Karpas-422 (cell line): ENCODE data around the gene CTBP1. TPM values are rescaled to one million over a fixed set of nuclear protein-coding genes. Genes with fewer than 3 reads are reported as not detected.
"Not testable (repeated sequence)": the region's sequence is repeated elsewhere in the genome, so short reads cannot be mapped to it uniquely, and the experiment has no call there.

Experiments used
- DNase-seq: peaks from one replicate; pipeline ENCODE4 v3.0.0-alpha.2; 2015
- H2AFZ ChIP-seq: fragments of 200-600 bp; sonication (generic); 2 replicates; pipeline ENCODE4 v1.6.1; 2014; ENCODE audit warnings: antibody characterized with exemption, low read length, mixed read lengths
- H3K27ac ChIP-seq: fragments of 200-600 bp; sonication (generic); 2 replicates; pipeline ENCODE4 v1.5.1; 2014; ENCODE audit warnings: mild to moderate bottlenecking, low read length, moderate library complexity
- H3K27me3 ChIP-seq: fragments of 200-600 bp; sonication (generic); 2 replicates; pipeline ENCODE4 v1.6.1; 2014; ENCODE audit warnings: low read length, mixed read lengths
- H3K36me3 ChIP-seq: fragments of 200-600 bp; sonication (generic); 2 replicates; pipeline ENCODE4 v1.6.1; 2014; ENCODE audit warnings: low read length, mixed read lengths; ENCODE audit not compliant: insufficient read depth
- H3K4me1 ChIP-seq: fragments of 200-600 bp; sonication (generic); 2 replicates; pipeline ENCODE4 v1.6.1; 2014; ENCODE audit warnings: mild to moderate bottlenecking, low read length, mixed read lengths
- H3K4me2 ChIP-seq: fragments of 200-600 bp; sonication (generic); 2 replicates; pipeline ENCODE4 v1.6.1; 2014; ENCODE audit warnings: low read length, low read depth, mild to moderate bottlenecking; ENCODE audit not compliant: poor library complexity, severe bottlenecking
- H3K4me3 ChIP-seq: fragments of 200-600 bp; sonication (generic); 2 replicates; pipeline ENCODE4 v1.5.1; 2014; ENCODE audit warnings: mild to moderate bottlenecking, antibody characterized with exemption, low read length, mixed read lengths
- H3K79me2 ChIP-seq: fragments of 200-600 bp; sonication (generic); 2 replicates; pipeline ENCODE4 v1.6.1; 2014; ENCODE audit warnings: mild to moderate bottlenecking, low read length, mixed read lengths
- H3K9ac ChIP-seq: fragments of 200-600 bp; sonication (generic); 2 replicates; pipeline ENCODE4 v1.6.0; 2014; ENCODE audit warnings: low read length
- H3K9me2 ChIP-seq: fragments of 200-600 bp; sonication (generic), shearing (Covaris generic); replicated peaks from 2 replicates; pipeline ENCODE4 v1.6.0; 2014; ENCODE audit warnings: mild to moderate bottlenecking, low read length, moderate library complexity; ENCODE audit not compliant: insufficient read depth
- H3K9me3 ChIP-seq: fragments of 300-700, 200-600 bp; sonication (generic); 2 replicates; pipeline ENCODE4 v1.6.1; 2014; ENCODE audit warnings: low read length, mixed read lengths
- H4K20me1 ChIP-seq: fragments of 200-600 bp; sonication (generic); 2 replicates; pipeline ENCODE4 v1.6.1; 2014; ENCODE audit warnings: mild to moderate bottlenecking, antibody characterized with exemption, low read length, low read depth; ENCODE audit not compliant: insufficient read depth
- total RNA-seq: library from RNA; depleted of rRNA; stranded (reverse); fragments of >200 nt; shearing (Covaris generic); gene quantifications from 2 replicates; pipeline ENCODE4 v1.2.3, GENCODE V29; 2014; ENCODE audit warnings: low replicate concordance

CTBP1 gene
- total RNA-seq, 1 experiment from 2014 or later = 86.9 TPM

DNA sequence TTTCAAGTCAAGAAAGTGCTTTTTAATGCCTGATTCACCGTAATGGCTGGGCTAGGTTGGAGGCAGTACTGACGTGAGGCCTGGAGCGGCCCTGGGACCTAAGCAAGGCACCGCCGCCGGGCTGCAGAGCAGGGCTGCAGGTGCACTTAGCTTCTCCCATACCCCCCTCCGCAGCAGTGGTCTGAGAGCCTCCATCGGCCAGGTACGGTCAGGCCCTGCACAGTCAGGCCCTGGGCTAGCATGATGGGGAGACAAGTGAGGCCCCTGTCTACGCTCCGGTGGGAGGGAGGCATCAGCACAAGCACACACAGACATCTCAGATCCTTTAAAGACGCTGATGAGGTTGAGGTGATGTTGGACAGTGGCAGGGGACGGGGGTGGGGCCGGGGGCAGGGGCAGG lies 45.5 kb upstream of the CTBP1 start:
- Histone ChIP-seq H2AFZ (no peak overlapping the region), H3K9ac (no peak overlapping the region), H3K9me3 (no peaks in the 10 kb centered on the region), H3K27ac (no peak overlapping the region), H3K27me3 (no peaks in the 10 kb centered on the region), H3K36me3 (peaks cover 4% of the 10 kb centered on the region; the same call in 1 of the 2 replicates), H3K4me3 (no peak overlapping the region), H3K9me2 (no peaks in the 10 kb centered on the region), H3K4me2 (no peak overlapping the region), H4K20me1 (peaks cover 48% of the 10 kb centered on the region), H3K4me1 (peaks cover 34% of the 10 kb centered on the region), H3K79me2 (peaks cover 87% of the 10 kb centered on the region)
- no peak for DNase-seq

DNA sequence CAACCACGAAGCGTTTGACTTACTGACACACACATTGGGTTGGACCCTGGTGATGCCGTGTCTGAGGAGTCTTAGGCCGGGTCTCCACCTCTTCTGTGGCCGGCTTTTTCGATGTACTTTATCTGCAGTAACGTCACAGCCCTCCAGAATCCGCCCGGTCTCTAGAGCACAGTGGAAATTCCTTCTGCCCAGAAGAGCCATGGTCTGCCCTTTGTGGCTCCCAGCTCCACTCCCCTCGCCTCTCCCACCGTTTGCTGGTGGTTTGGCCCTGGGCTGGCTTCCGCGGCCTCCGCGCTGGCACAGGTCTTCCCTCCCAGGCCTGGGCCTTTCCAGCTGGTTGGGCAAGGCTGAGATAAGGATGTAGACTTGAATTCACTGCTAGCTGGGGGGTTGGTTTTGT lies 45.1 kb upstream of the CTBP1 start:
- no peak overlapping the region for H3K4me3 ChIP-seq
- H3K9ac ChIP-seq = peak overlapping the region; percentile 21
- H3K27me3 ChIP-seq = no peaks in the 10 kb centered on the region
- no peak overlapping the region for H3K27ac ChIP-seq
- H3K4me2 ChIP-seq = peak overlapping the region; percentile 47
- H2AFZ ChIP-seq = no peak overlapping the region
- H3K9me2 ChIP-seq = no peaks in the 10 kb centered on the region
- H3K9me3 ChIP-seq = no peaks in the 10 kb centered on the region
- H3K79me2 ChIP-seq = peaks cover 83% of the 10 kb centered on the region
- peaks cover 48% of the 10 kb centered on the region for H4K20me1 ChIP-seq
- 0 out of 2 replicates have a peak, but pooled peaks cover under 1% of the 10 kb centered on the region for H3K36me3 ChIP-seq
- no peak for DNase-seq
- peaks cover 37% of the 10 kb centered on the region for H3K4me1 ChIP-seq

DNA sequence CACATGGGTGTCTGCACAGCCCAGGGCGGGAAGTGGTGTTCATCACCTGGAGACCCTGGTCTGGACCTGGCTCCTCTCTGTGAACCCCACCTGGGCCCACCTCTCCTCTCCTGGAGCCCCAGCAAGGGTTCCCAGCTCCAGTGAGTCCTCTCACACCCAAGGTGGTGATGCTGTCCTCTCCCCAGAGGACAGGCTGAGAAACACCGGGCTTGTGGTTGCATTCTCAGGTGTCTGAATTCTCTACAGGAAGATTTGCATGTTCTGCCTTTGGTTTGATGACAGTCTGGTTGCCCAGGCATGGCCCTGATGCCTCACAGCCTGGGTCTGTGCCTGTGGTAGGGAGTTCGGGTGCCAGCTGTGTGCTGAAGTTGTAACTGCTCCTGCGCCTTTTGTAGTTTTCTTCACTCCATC lies 44.6 kb upstream of the CTBP1 start:
- peak overlapping the region; percentile 21 for H3K9ac ChIP-seq
- H3K9me3 ChIP-seq = no peaks in the 10 kb centered on the region
- no peaks in the 10 kb centered on the region for H3K27me3 ChIP-seq
- H3K4me3 ChIP-seq = no peak overlapping the region
- H3K4me2 ChIP-seq = peak overlapping the region; percentile 47
- peak; percentile 65 for DNase-seq
- no peaks in the 10 kb centered on the region for H3K9me2 ChIP-seq
- H3K36me3 ChIP-seq = no peaks in the 10 kb centered on the region
- H3K4me1 ChIP-seq = peaks cover 41% of the 10 kb centered on the region
- H3K79me2 ChIP-seq = peaks cover 80% of the 10 kb centered on the region
- peaks cover 48% of the 10 kb centered on the region for H4K20me1 ChIP-seq
- H2AFZ ChIP-seq = no peak overlapping the region
- no peak overlapping the region for H3K27ac ChIP-seq

DNA sequence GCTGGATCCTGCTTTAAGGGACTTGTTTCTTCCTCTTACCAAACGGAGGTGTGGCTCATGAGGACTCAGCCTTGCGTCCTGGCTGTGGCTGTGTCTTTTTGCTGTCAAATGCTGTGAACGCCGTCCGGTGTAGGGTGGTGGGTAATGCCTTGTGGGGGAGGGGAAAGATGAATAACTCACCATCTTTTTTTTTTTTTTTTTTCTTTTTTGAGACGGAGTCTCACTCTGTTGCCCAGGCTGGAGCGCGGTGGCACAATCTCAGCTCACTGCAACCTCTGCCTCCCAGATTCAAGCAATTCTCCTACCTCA lies 43.7 kb upstream of the CTBP1 start:
- not testable (repeated sequence) for H3K9me3 ChIP-seq, H3K4me2 ChIP-seq, H2AFZ ChIP-seq, H3K9me2 ChIP-seq, H3K27ac ChIP-seq, H3K36me3 ChIP-seq, H3K4me3 ChIP-seq, H3K9ac ChIP-seq, H3K27me3 ChIP-seq, DNase-seq
- Histone ChIP-seq H3K79me2 (peaks cover 72% of the 10 kb centered on the region), H3K4me1 (peaks cover 43% of the 10 kb centered on the region), H4K20me1 (peaks cover 44% of the 10 kb centered on the region)

DNA sequence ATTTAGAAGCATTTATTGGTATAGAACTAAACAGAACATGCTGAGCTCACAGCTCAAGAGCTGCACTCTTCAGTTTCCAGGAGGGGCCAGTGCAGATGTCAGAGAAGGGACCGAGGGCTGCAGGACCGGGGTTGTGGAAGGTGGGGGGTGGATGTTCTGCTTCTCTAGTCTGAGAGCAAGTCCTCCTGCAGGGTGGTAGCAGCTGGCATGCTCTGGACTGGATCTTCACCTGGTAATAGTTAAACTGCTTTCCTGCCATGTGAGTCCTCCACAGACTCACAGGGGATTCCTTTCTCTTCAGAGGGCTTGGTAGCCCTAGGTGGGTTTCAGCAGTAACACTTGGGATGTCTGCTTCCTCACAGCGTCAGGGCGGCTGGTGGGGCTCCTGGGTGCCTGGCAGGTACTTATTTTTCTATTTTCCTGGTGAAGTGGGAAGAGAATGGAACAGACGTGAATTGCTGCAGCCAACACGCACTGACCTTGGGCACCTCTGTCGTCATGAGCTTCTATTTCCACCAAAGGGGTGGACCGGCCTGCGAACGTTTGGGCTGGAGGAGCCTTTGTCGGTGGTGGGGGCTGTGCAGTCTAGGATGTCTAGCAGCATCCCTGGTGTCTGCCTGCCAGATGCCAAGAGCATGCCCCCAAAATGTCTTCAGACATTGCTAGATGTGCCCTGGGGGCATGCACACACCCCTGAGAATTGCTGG lies 43.2 kb upstream of the CTBP1 start:
- no peak overlapping the region for H3K27ac ChIP-seq
- peak overlapping the region; percentile 88 for H3K4me2 ChIP-seq

DNA sequence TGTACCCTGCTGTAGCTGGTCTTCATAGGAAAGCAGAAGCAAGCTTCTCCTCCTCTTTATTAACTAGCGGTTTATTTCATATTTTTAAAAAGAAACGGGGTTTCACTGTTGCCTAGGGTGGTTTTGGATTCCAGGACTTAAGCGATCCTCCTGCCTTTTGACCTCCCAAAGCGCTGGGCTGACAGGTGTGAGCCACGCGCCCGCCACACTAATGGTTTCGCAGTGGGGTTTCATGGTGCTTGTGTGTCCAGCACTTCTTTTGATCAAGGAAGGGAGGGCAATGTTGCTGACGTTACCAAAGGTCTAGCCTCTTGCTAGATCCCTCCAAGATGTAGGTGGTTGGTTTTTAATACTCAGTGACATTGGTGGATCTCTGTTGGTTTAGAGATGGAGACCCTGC lies 42.2 kb upstream of the CTBP1 start:
- Histone ChIP-seq H3K27ac (no peak overlapping the region), H3K79me2 (peaks cover 58% of the 10 kb centered on the region), H3K4me3 (peak overlapping the region; percentile 99), H3K4me1 (peaks cover 43% of the 10 kb centered on the region), H3K27me3 (no peaks in the 10 kb centered on the region), H3K9me3 (0 out of 2 replicates have a peak, but pooled peaks cover 2% of the 10 kb centered on the region), H4K20me1 (peaks cover 38% of the 10 kb centered on the region), H3K4me2 (peak overlapping the region; percentile 88), H3K36me3 (no peaks in the 10 kb centered on the region), H3K9me2 (no peaks in the 10 kb centered on the region), H3K9ac (peak overlapping the region; percentile 97), H2AFZ (no peak overlapping the region)
- DNase-seq = no peak

More for the DNA sequence above, 43.2 kb upstream of the CTBP1 start:
- H3K4me1 ChIP-seq = peaks cover 43% of the 10 kb centered on the region
- H3K79me2 ChIP-seq = peaks cover 67% of the 10 kb centered on the region
- peak overlapping the region; percentile 97; the same call in 1 of the 2 replicates for H3K9ac ChIP-seq
- no peaks in the 10 kb centered on the region for H3K27me3 ChIP-seq
- H3K36me3 ChIP-seq = no peaks in the 10 kb centered on the region
- peaks cover 44% of the 10 kb centered on the region for H4K20me1 ChIP-seq
- no peaks in the 10 kb centered on the region for H3K9me3 ChIP-seq
- no peaks in the 10 kb centered on the region for H3K9me2 ChIP-seq
- H2AFZ ChIP-seq = no peak overlapping the region
- no peak overlapping the region for H3K4me3 ChIP-seq
- no peak for DNase-seq

DNA sequence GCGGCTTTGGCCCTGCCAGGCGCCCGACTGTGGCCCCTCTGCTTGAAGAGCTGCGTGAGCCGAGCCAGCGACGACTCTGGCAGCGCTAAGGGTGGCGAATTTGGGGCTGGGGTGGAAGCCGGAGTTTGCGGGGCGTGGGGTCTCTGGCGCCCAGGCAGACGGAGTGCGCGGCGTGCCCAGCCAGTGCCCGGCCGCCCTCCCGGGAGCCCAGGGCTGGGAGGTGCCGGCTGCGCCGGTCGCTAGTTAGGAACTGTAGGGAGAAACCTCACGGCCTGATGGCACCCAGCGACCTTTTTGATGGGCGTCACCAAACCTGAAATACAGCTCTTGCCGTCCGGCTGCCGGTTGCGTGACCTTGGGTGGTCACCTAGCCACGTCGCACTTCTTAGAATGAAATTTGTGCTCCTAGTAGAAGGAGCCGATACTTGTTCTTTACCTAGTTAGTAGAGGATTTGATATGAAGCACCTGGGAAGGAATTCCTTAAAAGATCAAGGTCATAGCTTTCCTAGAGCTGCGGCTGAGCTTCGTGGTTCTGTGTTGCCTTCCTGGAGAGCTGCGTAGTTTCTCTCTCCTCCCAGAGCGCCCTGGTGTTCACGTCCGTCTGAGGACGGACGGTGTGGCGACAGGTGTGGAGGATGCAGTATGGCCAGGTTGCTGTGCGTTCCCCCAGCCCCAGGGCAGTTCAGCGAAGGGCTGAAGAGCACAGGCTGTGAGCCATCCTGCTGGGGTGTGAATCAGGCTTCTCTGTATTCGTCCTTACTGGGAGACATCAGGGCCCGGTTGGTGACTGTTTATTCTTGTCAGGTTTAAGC lies 41.4 kb upstream of the CTBP1 start:
- H4K20me1 ChIP-seq = peaks cover 38% of the 10 kb centered on the region
- peak overlapping the region; percentile 88 for H3K4me2 ChIP-seq
- H3K9ac ChIP-seq = peak overlapping the region; percentile 97
- no peak overlapping the region for H2AFZ ChIP-seq
- H3K36me3 ChIP-seq = no peaks in the 10 kb centered on the region
- H3K9me2 ChIP-seq = no peaks in the 10 kb centered on the region
- no peak overlapping the region for H3K27ac ChIP-seq
- H3K4me3 ChIP-seq = peak overlapping the region; percentile 99
- H3K9me3 ChIP-seq = 0 out of 2 replicates have a peak, but pooled peaks cover 2% of the 10 kb centered on the region
- no peaks in the 10 kb centered on the region for H3K27me3 ChIP-seq
- DNase-seq = peak; percentile 58
- H3K79me2 ChIP-seq = peaks cover 56% of the 10 kb centered on the region
- peaks cover 43% of the 10 kb centered on the region for H3K4me1 ChIP-seq
